ENCODE data around the gene PPP5C. TPM values are rescaled to one million over a fixed set of nuclear protein-coding genes. Genes with fewer than 3 reads are reported as not detected.

The PPP5C gene
- total RNA-seq, 5 donors from 2014 or later (not counting 1 experiment from before 2014, with no cell fraction given), result 40.3 to 59.7 (median 42.8) TPM

DNA sequence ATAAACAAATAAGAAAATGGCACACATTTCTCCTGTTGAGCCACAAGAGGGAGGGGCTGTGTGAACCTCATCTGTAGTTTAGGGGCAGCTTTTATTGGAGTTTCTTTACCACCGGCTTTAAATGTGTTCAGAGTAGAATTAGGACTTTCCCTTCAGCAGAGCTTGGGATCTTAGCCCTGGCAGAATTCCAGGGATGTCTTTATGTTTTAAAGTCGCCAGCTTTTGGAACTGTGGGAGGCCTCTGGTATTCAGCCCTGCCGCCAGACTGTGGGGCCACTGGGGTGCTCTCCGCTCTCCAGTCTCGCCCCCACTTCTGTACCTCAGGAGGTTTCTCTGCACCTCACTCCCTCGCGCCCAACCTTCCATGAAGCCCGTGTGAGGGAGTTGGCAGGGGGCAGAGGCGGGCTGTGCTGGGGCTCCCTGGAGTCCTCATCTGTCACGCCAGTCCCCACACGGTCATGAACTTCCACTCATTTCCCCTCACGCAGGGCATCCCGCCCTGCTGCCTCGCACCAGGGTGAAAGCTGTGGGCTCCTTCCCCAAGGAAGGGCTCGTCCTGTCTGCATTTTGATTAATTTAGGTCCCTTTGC, 35.0 kb downstream of the PPP5C start:
- 90% methylated on average over 7 of the region's 15 CpGs for WGBS (ENCODE audit: insufficient coverage)
- no peak overlapping the region for H3K27ac Mint-ChIP-seq
- peaks cover 20 to 79% of the 10 kb centered on the region in 2 donors for H3K36me3 ChIP-seq (ENCODE audit: control insufficient read depth in 2 of 2, extremely low read depth in 1 of 2, insufficient read depth in 1 of 2, low read length in 1 of 2)
- no peak overlapping the region for H3K4me3 Mint-ChIP-seq
- ChIA-PET CTCF (interaction anchor here in 1 of 2 donors (0.6 kb wide), 1 partner anchor 75 kb away, joined by 3 read pairs; no protein-coding TSS in a partner anchor), POLR2A (no interaction called here)
- peaks cover 0 to 5% (median 4%) of the 10 kb centered on the region in 3 donors for H3K4me1 Mint-ChIP-seq
- no peaks in the 10 kb centered on the region for H3K9me3 ChIP-seq
- H3K4me3 ChIP-seq (ENCODE audit: control insufficient read depth in 1 of 2, extremely low read depth in 1 of 2, low read length in 1 of 2), result no peak overlapping the region
- ATAC-seq (replicated peaks in 1 of 4), result no peak
- no peaks in the 10 kb centered on the region for H3K9me3 Mint-ChIP-seq
- no peak overlapping the region for H3K27ac ChIP-seq (ENCODE audit: low read length)
- H3K27me3 ChIP-seq (replicated peaks in 1 of 2; ENCODE audit: control insufficient read depth in 2 of 2, extremely low read depth in 1 of 2, insufficient read depth in 2 of 2, low read length in 1 of 2), result no peaks in the 10 kb centered on the region
- peaks cover 59% of the 10 kb centered on the region for H3K36me3 Mint-ChIP-seq
- no peaks in the 10 kb centered on the region for H3K27me3 Mint-ChIP-seq
- H3K4me1 ChIP-seq (ENCODE audit: control insufficient read depth in 1 of 2, extremely low read depth in 1 of 2, insufficient read depth in 2 of 2, low read length in 2 of 2), result no peaks in the 10 kb centered on the region
- DNase-seq, result peak in 1 of 35 experiments; percentile 11

DNA sequence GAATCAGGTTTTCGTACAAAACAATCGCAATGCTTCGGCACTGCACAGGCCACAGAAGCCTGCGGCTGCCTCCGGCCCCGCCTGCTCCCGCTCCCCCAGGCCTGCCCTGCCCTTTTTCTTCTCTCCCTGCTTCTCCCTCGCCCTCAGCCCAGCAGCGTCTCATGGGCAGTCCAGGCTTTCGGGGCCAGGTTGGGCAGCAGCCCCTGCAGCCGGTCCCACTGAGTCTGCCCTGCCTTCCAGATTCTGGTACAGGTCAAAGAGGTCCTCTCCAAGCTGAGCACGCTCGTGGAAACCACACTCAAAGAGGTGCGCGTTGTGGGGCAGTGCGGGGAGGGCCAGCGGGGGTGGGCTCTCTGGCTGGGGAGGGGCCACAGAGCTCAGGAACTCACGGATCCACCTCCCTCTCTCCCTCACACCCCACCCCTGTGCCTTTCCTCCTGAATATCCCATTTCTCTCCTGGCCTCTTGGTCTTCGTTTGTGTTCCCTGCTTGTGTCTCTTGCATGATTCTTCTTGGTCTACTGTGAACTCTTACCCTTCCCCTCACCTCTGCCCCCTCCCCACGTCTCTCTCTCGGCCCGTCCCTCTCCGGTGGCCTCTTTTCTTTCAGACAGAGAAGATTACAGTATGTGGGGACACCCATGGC, 36.4 kb downstream of the PPP5C start:
- CTCF ChIA-PET, result interaction anchor here in 1 of 2 donors (0.6 kb wide), 1 partner anchor 1196 kb away, joined by 4 read pairs; no protein-coding TSS in a partner anchor
- H3K9me3 Mint-ChIP-seq, result no peaks in the 10 kb centered on the region
- peaks cover 57% of the 10 kb centered on the region for H3K36me3 Mint-ChIP-seq
- POLR2A ChIA-PET, result no interaction called here
- Histone ChIP-seq H3K9me3 (no peaks in the 10 kb centered on the region), H3K4me1 (ENCODE audit: control insufficient read depth in 1 of 2, extremely low read depth in 1 of 2, insufficient read depth in 2 of 2, low read length in 2 of 2) (no peaks in the 10 kb centered on the region), H3K27ac (ENCODE audit: low read length) (no peak overlapping the region), H3K4me3 (ENCODE audit: control insufficient read depth in 1 of 2, extremely low read depth in 1 of 2, low read length in 1 of 2) (no peak overlapping the region), H3K36me3 (ENCODE audit: control insufficient read depth in 2 of 2, extremely low read depth in 1 of 2, insufficient read depth in 1 of 2, low read length in 1 of 2) (peaks cover 30 to 80% of the 10 kb centered on the region in 2 donors), H3K27me3 (replicated peaks in 1 of 2; ENCODE audit: control insufficient read depth in 2 of 2, extremely low read depth in 1 of 2, insufficient read depth in 2 of 2, low read length in 1 of 2) (no peaks in the 10 kb centered on the region)
- WGBS (ENCODE audit: insufficient coverage), result 87% methylated on average over 16 of the region's 23 CpGs
- no peak overlapping the region for H3K4me3 Mint-ChIP-seq
- peak in 1 of 35 experiments; percentile 17 for DNase-seq
- H3K27me3 Mint-ChIP-seq, result no peaks in the 10 kb centered on the region
- peaks cover 0 to 5% (median 4%) of the 10 kb centered on the region in 3 donors for H3K4me1 Mint-ChIP-seq
- no peak for ATAC-seq (replicated peaks in 1 of 4)
- no peak overlapping the region for H3K27ac Mint-ChIP-seq

DNA sequence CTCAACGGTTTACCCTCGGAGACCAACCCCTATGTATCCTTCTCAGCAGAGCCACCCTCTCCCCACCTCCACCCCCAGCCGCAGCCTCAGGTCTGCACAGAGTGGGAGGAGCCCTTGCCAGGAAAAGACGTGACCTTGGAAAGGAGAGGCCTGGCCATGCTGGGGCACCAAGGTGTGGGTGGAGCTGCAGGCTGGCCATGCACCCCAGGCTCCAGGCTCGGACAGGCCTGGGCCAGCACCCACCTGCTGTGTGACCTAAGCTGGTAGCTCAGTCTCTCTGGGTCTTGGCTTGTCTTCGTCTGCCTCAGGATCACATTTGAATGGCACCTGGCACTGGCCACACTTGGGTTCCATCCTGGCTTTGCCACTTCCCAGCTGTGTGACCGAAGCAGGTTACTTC, 37.0 kb downstream of the PPP5C start:
- no peaks in the 10 kb centered on the region for H3K9me3 Mint-ChIP-seq
- peaks cover 35 to 83% of the 10 kb centered on the region in 2 donors for H3K36me3 ChIP-seq (ENCODE audit: control insufficient read depth in 2 of 2, extremely low read depth in 1 of 2, insufficient read depth in 1 of 2, low read length in 1 of 2)
- peaks cover 62% of the 10 kb centered on the region for H3K36me3 Mint-ChIP-seq

DNA sequence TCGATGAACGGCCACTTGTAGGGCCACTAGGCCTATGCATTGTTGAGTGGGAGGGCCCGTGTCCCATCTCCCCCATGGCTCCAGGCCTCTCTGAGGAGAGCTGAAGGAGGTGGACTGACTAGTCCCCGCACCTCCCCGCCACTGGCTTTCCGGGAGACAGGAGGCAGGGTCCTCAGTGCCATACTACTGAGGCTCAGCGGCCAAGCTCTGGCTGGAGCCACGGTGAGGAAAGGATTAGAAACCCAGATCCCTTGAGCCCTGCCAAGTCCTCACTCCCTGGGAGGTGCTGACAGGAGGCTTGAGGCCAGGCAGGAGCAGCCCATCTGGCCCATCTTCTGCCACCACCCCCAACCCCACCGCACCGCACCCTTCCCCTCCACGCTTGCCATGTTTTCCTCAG, 37.5 kb downstream of the PPP5C start:
- 97% methylated on average over 7 of the region's 11 CpGs for WGBS (ENCODE audit: insufficient coverage)
- POLR2A ChIA-PET, result no interaction called here
- H3K27me3 Mint-ChIP-seq, result no peaks in the 10 kb centered on the region
- ATAC-seq (replicated peaks in 1 of 4) (no peak), DNase-seq (peak in 1 of 35 experiments; percentile 11)
- peaks cover 33 to 85% of the 10 kb centered on the region in 2 donors for H3K36me3 ChIP-seq (ENCODE audit: control insufficient read depth in 2 of 2, extremely low read depth in 1 of 2, insufficient read depth in 1 of 2, low read length in 1 of 2)
- no peak overlapping the region for H3K4me3 Mint-ChIP-seq
- peaks cover 66% of the 10 kb centered on the region for H3K36me3 Mint-ChIP-seq
- no peak overlapping the region for H3K27ac ChIP-seq (ENCODE audit: low read length)
- H3K4me1 Mint-ChIP-seq, result peaks cover 0 to 4% (median 1%) of the 10 kb centered on the region in 3 donors
- H3K27me3 ChIP-seq (replicated peaks in 1 of 2; ENCODE audit: control insufficient read depth in 2 of 2, extremely low read depth in 1 of 2, insufficient read depth in 2 of 2, low read length in 1 of 2), result no peaks in the 10 kb centered on the region
- H3K4me3 ChIP-seq (ENCODE audit: control insufficient read depth in 1 of 2, extremely low read depth in 1 of 2, low read length in 1 of 2), result no peak overlapping the region
- H3K27ac Mint-ChIP-seq, result no peak overlapping the region
- no peaks in the 10 kb centered on the region for H3K9me3 Mint-ChIP-seq
- H3K4me1 ChIP-seq (ENCODE audit: control insufficient read depth in 1 of 2, extremely low read depth in 1 of 2, insufficient read depth in 2 of 2, low read length in 2 of 2), result no peaks in the 10 kb centered on the region
- H3K9me3 ChIP-seq, result no peaks in the 10 kb centered on the region
- CTCF ChIA-PET, result no interaction called here

More for the DNA sequence above, 37.0 kb downstream of the PPP5C start:
- DNase-seq, result peak in 1 of 35 experiments; percentile 2
- ATAC-seq (replicated peaks in 1 of 4), result no peak
- no peak overlapping the region for H3K4me3 Mint-ChIP-seq
- Histone ChIP-seq H3K27ac (ENCODE audit: low read length) (no peak overlapping the region), H3K4me3 (ENCODE audit: control insufficient read depth in 1 of 2, extremely low read depth in 1 of 2, low read length in 1 of 2) (no peak overlapping the region), H3K4me1 (ENCODE audit: control insufficient read depth in 1 of 2, extremely low read depth in 1 of 2, insufficient read depth in 2 of 2, low read length in 2 of 2) (no peaks in the 10 kb centered on the region), H3K9me3 (no peaks in the 10 kb centered on the region), H3K27me3 (replicated peaks in 1 of 2; ENCODE audit: control insufficient read depth in 2 of 2, extremely low read depth in 1 of 2, insufficient read depth in 2 of 2, low read length in 1 of 2) (no peaks in the 10 kb centered on the region)
- H3K27ac Mint-ChIP-seq, result no peak overlapping the region
- CTCF ChIA-PET, result interaction anchor here in 1 of 2 donors (0.6 kb wide), 1 partner anchor 1197 kb away, joined by 4 read pairs; no protein-coding TSS in a partner anchor
- POLR2A ChIA-PET, result no interaction called here
- 100% methylated on average over 4 of the region's 7 CpGs for WGBS (ENCODE audit: insufficient coverage)
- H3K4me1 Mint-ChIP-seq, result peaks cover 0 to 5% (median 4%) of the 10 kb centered on the region in 3 donors
- no peaks in the 10 kb centered on the region for H3K27me3 Mint-ChIP-seq

- Histone ChIP-seq H3K36me3 (ENCODE audit: control insufficient read depth in 2 of 2, extremely low read depth in 1 of 2, insufficient read depth in 1 of 2, low read length in 1 of 2) (peaks cover 30 to 89% of the 10 kb centered on the region in 2 donors), H3K27ac (ENCODE audit: low read length) (no peak overlapping the region), H3K4me1 (ENCODE audit: control insufficient read depth in 1 of 2, extremely low read depth in 1 of 2, insufficient read depth in 2 of 2, low read length in 2 of 2) (no peaks in the 10 kb centered on the region), H3K4me3 (ENCODE audit: control insufficient read depth in 1 of 2, extremely low read depth in 1 of 2, low read length in 1 of 2) (no peak overlapping the region), H3K27me3 (replicated peaks in 1 of 2; ENCODE audit: control insufficient read depth in 2 of 2, extremely low read depth in 1 of 2, insufficient read depth in 2 of 2, low read length in 1 of 2) (no peaks in the 10 kb centered on the region), H3K9me3 (no peaks in the 10 kb centered on the region)
- no peak for DNase-seq
- Mint-ChIP-seq H3K27ac (no peak overlapping the region), H3K4me3 (no peak overlapping the region), H3K4me1 (peaks cover 0 to 3% (median 0%) of the 10 kb centered on the region in 3 donors), H3K9me3 (no peaks in the 10 kb centered on the region), H3K36me3 (peaks cover 62% of the 10 kb centered on the region), H3K27me3 (no peaks in the 10 kb centered on the region)
- ATAC-seq (replicated peaks in 1 of 4), result no peak
- POLR2A ChIA-PET, result no interaction called here
- CTCF ChIA-PET, result no interaction called here
- WGBS (ENCODE audit: insufficient coverage), result 92% methylated on average over 10 of the region's 11 CpGs
Measured at GRCh38 chr19:46385636-46386035, 38.7 kb downstream of the PPP5C start.

- POLR2A ChIA-PET, result no interaction called here
- H3K36me3 ChIP-seq (ENCODE audit: control insufficient read depth in 2 of 2, extremely low read depth in 1 of 2, insufficient read depth in 1 of 2, low read length in 1 of 2), result peaks cover 31 to 90% of the 10 kb centered on the region in 2 donors
- H3K4me3 Mint-ChIP-seq, result no peak overlapping the region
- CTCF ChIA-PET, result interaction anchor here in 1 of 2 donors (0.7 kb wide), 1 partner anchor 10 kb away, joined by 3 read pairs; no protein-coding TSS in a partner anchor
- DNase-seq, result no peak
- no peak overlapping the region for H3K27ac Mint-ChIP-seq
- peaks cover 57% of the 10 kb centered on the region for H3K36me3 Mint-ChIP-seq
- no peaks in the 10 kb centered on the region for H3K4me1 Mint-ChIP-seq
- WGBS (ENCODE audit: insufficient coverage), result 96% methylated on average over 8 of the region's 10 CpGs
- no peaks in the 10 kb centered on the region for H3K9me3 ChIP-seq
- H3K27ac ChIP-seq (ENCODE audit: low read length), result no peak overlapping the region
- no peaks in the 10 kb centered on the region for H3K27me3 ChIP-seq (replicated peaks in 1 of 2; ENCODE audit: control insufficient read depth in 2 of 2, extremely low read depth in 1 of 2, insufficient read depth in 2 of 2, low read length in 1 of 2)
- no peak for ATAC-seq (replicated peaks in 1 of 4)
- no peaks in the 10 kb centered on the region for H3K4me1 ChIP-seq (ENCODE audit: control insufficient read depth in 1 of 2, extremely low read depth in 1 of 2, insufficient read depth in 2 of 2, low read length in 2 of 2)
- H3K27me3 Mint-ChIP-seq, result no peaks in the 10 kb centered on the region
- no peaks in the 10 kb centered on the region for H3K9me3 Mint-ChIP-seq
- H3K4me3 ChIP-seq (ENCODE audit: control insufficient read depth in 1 of 2, extremely low read depth in 1 of 2, low read length in 1 of 2), result no peak overlapping the region
Measured at GRCh38 chr19:46386151-46386550, 39.3 kb downstream of the PPP5C start.

Data from T-cell (primary cell).